Activated naive CD4-positive, alpha-beta T cell (primary cell): Measurements from ENCODE around the gene CENPN.
A peak's percentile ranks its signal among the peaks of the same experiment; 100 is the strongest.

Experiments
- DNase-seq, 4 experiments: peaks; one replicate each; lab custom pipeline; 2025; lab: John Stamatoyannopoulos, UW

Gene CENPN

GRCh38 chr16:81029930-81030604 lies 23.1 kb downstream of the CENPN start:
- no peak for DNase-seq

GRCh38 chr16:81035398-81035974 lies 28.5 kb downstream of the CENPN start, which contains the start of gene ATMIN:
ATMIN (plus strand) TSS chr16:81035842; CDS start chr16:81035871, 29 bp downstream.
- peak; percentile 71 to 91 (median 77) for DNase-seq

- peak in 3 of 4 experiments; percentile 25 to 47 (median 36) for DNase-seq
Observed at GRCh38 chr16:81035975-81036750, 29.1 kb downstream of the CENPN start.

DNA sequence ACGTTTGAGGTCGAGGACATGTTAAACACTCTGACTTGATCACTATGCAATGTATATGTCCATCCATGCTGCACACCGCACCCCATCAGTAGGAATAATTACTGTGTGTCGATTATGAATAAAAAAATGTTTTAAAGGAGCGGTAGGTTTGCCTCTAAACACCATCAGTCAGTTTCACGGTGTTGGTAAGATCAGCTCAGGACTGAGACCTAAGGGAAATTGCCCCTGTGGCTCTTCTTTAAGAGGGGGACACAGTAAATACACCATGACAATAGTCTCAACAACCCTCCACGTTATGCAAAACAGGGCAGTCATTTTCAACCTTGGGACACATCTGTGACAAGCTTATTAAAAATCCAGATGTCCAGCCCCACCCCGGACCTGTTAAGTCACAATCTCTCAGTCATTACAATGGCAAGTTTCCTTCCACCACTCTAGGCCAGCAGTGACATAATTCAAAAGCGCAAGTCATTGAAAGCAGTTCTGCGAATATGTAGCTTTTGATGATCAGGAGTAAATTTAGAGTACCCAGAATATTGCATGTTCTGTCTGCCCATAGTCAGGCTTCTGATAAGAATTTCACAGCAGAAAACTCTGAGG lies 29.8 kb downstream of the CENPN start:
- DNase-seq = no peak

GRCh38 chr16:81040131-81040530 lies 33.1 kb downstream of the CENPN start:
- DNase-seq = no peak

- DNase-seq = no peak
Observed at GRCh38 chr16:81040842-81041241, 33.8 kb downstream of the CENPN start.

GRCh38 chr16:81041696-81042095 lies 34.7 kb downstream of the CENPN start:
- DNase-seq = no peak

DNA sequence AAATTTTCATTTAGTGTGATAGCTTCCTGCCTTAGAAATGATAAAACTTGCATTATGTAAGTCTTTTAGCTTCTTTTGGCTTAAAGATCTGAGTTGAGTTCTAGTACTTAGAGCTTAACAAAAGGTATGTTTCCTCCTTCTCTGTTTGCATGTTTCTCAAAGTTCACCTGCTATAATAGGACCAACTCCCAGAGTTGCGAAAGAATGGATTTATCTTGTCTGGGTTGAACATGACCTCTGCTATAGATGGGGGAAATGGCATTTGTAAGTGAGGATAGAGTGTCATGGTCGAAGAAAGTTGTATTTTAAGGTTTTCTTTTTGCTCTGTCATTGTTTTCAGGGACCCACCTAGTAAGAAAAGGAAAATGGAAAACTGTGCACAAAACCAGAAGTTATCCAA lies 35.8 kb downstream of the CENPN start:
- no peak for DNase-seq

DNA sequence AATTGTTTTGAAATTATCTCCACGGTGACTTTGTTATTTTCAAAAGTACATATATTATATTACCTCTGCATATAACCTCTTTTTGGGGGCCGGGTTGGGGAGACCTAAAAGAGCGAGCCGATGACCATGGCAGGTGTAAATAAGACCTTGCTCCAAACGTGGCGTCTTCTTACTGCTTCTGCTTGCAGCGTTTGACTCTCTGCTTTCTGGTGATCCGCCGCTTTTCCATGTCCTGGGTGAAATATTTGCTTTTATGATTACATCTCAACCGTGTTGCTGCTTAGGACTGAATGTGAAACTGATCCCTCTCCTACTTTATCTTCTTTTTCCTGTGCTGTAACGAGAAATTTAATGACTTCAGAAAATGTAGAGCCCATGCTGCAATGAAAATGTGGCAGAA lies 46.7 kb downstream of the CENPN start:
- DNase-seq = no peak

GRCh38 chr16:81060576-81061306 lies 53.7 kb downstream of the CENPN start:
- no peak for DNase-seq

- no peak for DNase-seq
Observed at GRCh38 chr16:81061307-81061640, 54.3 kb downstream of the CENPN start.

DNA sequence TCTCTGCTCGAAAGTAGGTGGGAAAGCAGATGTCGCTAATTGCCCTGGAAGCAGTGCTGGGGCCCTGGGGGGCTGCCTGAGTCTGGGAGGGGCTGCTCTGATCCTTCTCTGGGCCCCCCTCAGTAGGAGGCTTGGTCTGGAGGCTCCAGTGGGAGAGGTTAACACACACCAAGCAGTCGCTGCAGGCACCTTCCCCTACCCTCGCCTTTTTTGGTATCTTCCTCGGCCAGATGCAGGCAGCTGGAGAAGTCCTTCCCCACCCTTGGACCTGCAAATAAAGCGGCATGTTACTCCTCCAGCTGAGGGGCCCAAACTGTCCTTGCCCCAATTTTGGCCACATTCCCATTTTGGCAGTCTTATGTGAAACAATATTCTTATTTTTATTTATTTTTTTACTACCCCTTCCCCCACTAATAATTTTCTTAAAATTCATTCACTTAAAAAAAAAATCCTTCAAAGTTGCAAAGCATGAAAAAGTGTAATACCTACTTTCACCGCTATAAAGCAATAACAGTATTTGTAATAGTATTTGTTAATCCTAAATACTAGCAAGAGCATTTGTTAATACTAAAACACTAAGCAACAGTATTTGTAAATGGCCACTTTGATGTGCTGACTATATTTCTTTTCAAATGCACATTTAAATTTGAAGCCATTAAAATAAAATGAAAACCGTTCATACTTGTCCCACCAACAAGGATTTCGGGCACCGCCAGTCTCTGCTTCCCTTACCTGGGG lies 55.0 kb downstream of the CENPN start:
- DNase-seq = no peak

DNA sequence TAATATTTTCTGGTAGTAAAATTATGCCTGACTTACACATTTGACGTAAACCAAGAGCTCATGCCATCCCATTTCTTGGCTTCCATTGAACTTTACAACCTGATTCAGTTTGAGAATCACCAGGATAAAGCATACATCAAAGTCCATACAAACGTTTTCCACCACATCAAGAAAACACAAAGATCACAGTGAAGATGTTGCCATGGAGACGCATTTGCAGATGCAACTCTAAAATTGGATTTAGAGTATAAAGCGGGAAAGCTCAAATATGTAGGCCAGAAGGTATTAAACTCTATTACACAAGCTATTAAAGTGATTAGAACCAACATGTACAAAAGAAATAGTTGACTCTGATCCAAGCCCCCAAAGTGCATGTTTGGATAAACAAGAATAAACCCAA lies 59.7 kb downstream of the CENPN start:
- DNase-seq = no peak

DNA sequence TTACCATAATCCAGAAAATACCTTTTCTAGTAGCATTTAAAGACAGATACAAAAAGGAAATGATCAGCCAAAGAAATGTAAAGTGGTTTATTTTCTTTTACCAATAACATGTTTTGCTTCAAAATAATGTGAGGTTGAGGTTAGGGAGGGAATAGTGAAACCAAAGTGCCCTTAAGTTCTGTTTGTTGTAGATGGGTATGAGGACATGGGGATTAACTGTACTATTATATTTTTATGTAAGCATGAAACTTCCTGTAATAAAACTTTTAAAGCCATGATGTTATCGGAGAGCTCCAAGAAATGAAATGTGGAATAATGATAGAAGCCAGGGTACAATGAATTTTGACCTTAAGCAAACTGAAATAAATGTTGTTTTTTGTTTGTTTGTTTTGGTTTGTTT lies 60.2 kb downstream of the CENPN start:
- DNase-seq = no peak

DNA sequence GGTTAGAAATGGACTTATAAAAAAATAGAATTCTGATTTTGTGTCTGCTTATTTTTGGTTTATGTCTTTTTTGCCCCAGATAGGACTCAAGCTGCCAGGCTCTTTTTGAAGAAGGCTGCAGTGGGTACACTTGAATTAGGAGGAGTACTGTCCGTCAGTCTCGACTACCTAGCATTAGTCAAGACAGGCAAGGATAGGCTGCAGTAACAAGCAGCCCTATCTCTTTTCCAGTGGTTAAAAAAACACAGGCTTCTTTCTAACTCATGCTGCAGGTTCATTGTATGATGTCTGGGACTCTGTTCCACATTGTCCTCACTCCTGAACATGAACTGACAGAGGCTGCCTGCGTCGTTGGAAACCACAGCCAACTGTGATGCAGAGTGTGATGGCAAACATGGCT lies 62.0 kb downstream of the CENPN start:
- no peak for DNase-seq

GRCh38 chr16:81070979-81071378 lies 64.0 kb downstream of the CENPN start:
- DNase-seq = no peak

- DNase-seq = no peak
Observed at GRCh38 chr16:81071805-81072204, 64.8 kb downstream of the CENPN start.

- DNase-seq = no peak
Observed at GRCh38 chr16:81073560-81074330, 66.7 kb downstream of the CENPN start.

DNA sequence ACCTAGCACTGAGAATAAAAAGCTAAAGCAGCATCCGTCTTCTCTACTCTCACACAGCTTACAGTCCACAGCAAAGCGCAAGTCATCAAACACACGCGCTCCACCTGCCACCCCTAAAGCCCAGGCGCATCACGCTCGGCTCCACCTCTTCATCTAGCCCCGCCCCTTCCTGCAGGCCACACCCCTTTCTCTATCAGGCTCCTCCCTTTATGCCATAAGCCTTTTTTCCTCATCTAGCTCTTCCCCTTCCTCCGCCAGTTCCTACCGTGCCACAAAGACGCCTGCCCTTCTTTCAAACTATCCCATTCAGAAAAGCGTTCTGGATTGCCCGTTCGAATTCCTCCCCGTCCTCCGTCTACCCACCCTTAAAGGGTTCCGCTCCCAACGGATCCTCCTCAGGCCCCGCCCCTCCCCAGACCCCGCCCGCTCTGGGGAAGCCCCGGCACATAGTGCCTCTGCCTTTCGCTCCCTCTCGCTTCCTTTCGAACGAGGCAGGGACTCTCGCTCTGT lies 69.6 kb downstream of the CENPN start:
- peak; percentile 86 to 94 (median 90) for DNase-seq
